GM12878 (cell line): ENCODE results near the gene ASGR2. TPM values are rescaled to one million over a fixed set of nuclear protein-coding genes. Genes with fewer than 3 reads are reported as not detected.
"Not testable (repeated sequence)": the region's sequence is repeated elsewhere in the genome, so short reads cannot be mapped to it uniquely, and the experiment has no call there.

ENCODE experiments used
- ATAC-seq: fragments of 200-7000 bp; cut with Tn5 transposase; 3 replicates; pipeline ENCODE4 v1.9.1; 2020; ENCODE audit warnings: mild to moderate bottlenecking, moderate library complexity
- BruUV-seq: library from RNA; stranded (reverse); fragments of 400-500 nt; replicated peaks from 2 replicates; lab custom pipeline; 2021; lab: Mats Ljungman, UMichigan
- CTCF ChIA-PET: fragments of 300-600 bp; sonication (Branson Sonifier 250); formaldehyde crosslinking; extraction: SDS; loops from one replicate; lab custom pipeline; 2021; ENCODE audit warnings: inconsistent platforms; lab: Yijun Ruan, JAX
- POLR2A ChIA-PET: fragments of 350-600 bp; formaldehyde crosslinking; extraction: SDS; loops from one replicate; lab custom pipeline; 2021; ENCODE audit warnings: inconsistent platforms; lab: Charles Lee
- RAD21 ChIA-PET: fragments of 300-600 bp; sonication (Branson Sonifier 250); formaldehyde crosslinking; loops from one replicate; lab custom pipeline; 2023; ENCODE audit warnings: antibody characterized with exemption; ENCODE audit not compliant: unreplicated experiment; lab: Charles Lee
- SMC1A ChIA-PET: fragments of 300-600 bp; sonication (Branson Sonifier 250); formaldehyde crosslinking; loops from one replicate; lab custom pipeline; 2023; ENCODE audit not compliant: unreplicated experiment, uncharacterized antibody; lab: Charles Lee
- DNase-seq: peaks from one replicate; pipeline ENCODE4 v3.0.0-alpha.2; 2011; ENCODE audit warnings: low read depth, low spot score
- FAIRE-seq: peaks from 3 replicates; lab custom pipeline; 2011; peaks lifted over from hg19 to GRCh38; lab: Jason Lieb, UNC
- H2AFZ ChIP-seq: 2 replicates; pipeline ENCODE4 v1.6.0; 2011; ENCODE audit warnings: low read depth, low read length, control low read depth; ENCODE audit not compliant: control insufficient read depth
- H3K27ac ChIP-seq: 2 replicates; pipeline ENCODE4 v1.5.1; 2011; ENCODE audit warnings: control low read depth; ENCODE audit not compliant: control insufficient read depth, insufficient read depth
- H3K27me3 ChIP-seq, 2 experiments: replicated peaks in 1 of 2; 2 replicates each; pipeline versions ENCODE4 v1.6.0 to v1.6.1; 2011; ENCODE audit warnings: low read length in 1 of 2; ENCODE audit not compliant: control insufficient read depth in 2 of 2, insufficient read depth in 2 of 2
- H3K36me3 ChIP-seq, 2 experiments: 2 replicates each; pipeline ENCODE4 v1.5.1; 2011; ENCODE audit warnings: low read length in 1 of 2; ENCODE audit not compliant: control insufficient read depth in 2 of 2, insufficient read depth in 2 of 2
- H3K4me1 ChIP-seq: 2 replicates; pipeline ENCODE4 v1.6.1; 2011; ENCODE audit warnings: mild to moderate bottlenecking, low read length, moderate library complexity, mixed read lengths; ENCODE audit not compliant: control insufficient read depth, insufficient read depth
- H3K4me2 ChIP-seq: 2 replicates; pipeline ENCODE4 v1.6.0; 2011; ENCODE audit warnings: control low read depth; ENCODE audit not compliant: control insufficient read depth, insufficient read depth
- H3K4me3 ChIP-seq: fragments of 200-600 bp; sonication (generic); 2 replicates; pipeline ENCODE4 v1.5.1; 2016
- H3K79me2 ChIP-seq: 2 replicates; pipeline ENCODE4 v1.6.0; 2011; ENCODE audit warnings: low read length; ENCODE audit not compliant: control insufficient read depth, insufficient read depth
- H3K9ac ChIP-seq: 2 replicates; pipeline ENCODE4 v1.8.0; 2011; ENCODE audit warnings: low read length, control low read depth, mixed read lengths; ENCODE audit not compliant: control insufficient read depth, insufficient read depth
- H3K9me3 ChIP-seq: replicated peaks from 3 replicates; pipeline ENCODE4 v1.5.1; 2011; ENCODE audit warnings: mild to moderate bottlenecking, low read length; ENCODE audit not compliant: control insufficient read depth, insufficient read depth
- H4K20me1 ChIP-seq: 2 replicates; pipeline ENCODE4 v1.6.0; 2011; ENCODE audit not compliant: control insufficient read depth, insufficient read depth
- CEBPZ ChIP-seq: fragments of 150-350 bp; IDR thresholded peaks from 2 replicates; pipeline ENCODE4 v1.6.1; 2016; ENCODE audit warnings: low read depth, low read length
- CHD2 ChIP-seq: IDR thresholded peaks from 2 replicates; pipeline ENCODE4 v1.6.1; 2011; ENCODE audit warnings: low read depth, low read length, improper control_type of control experiment, borderline replicate concordance
- CTCF ChIP-seq, 3 experiments: IDR thresholded peaks in 2 of 3; conservative IDR thresholded peaks in 1 of 3; 2 replicates each; pipeline ENCODE4 v1.5.1; 2011; ENCODE audit warnings: low read depth in 3 of 3, low read length in 3 of 3, mild to moderate bottlenecking in 3 of 3, control low read depth in 2 of 3, moderate library complexity in 2 of 3, inconsistent platforms in 1 of 3, mixed read lengths in 1 of 3; ENCODE audit not compliant: control insufficient read depth in 2 of 3, insufficient read depth in 1 of 3; ENCODE audit errors: extremely low read depth in 1 of 3
- NRF1 ChIP-seq: conservative IDR thresholded peaks from 2 replicates; pipeline ENCODE4 v1.6.1; 2011; ENCODE audit warnings: mild to moderate bottlenecking, low read depth, low read length, improper control_type of control experiment
- POLR2AphosphoS2 ChIP-seq: IDR thresholded peaks from 2 replicates; pipeline ENCODE4 v1.6.1; 2011; ENCODE audit warnings: low read depth, mild to moderate bottlenecking, low read length, improper control_type of control experiment, moderate library complexity
- TARDBP ChIP-seq: IDR thresholded peaks from 2 replicates; pipeline ENCODE4 v1.6.1; 2016; ENCODE audit warnings: borderline replicate concordance
- WGBS: methylation state at CpG from one replicate; pipeline ENCODE4 v1.1.6; 2016; ENCODE audit warnings: low lambda C conversion rate; ENCODE audit not compliant: insufficient replicate concordance, insufficient coverage; ENCODE audit errors: missing lambda C conversion rate; 5-methylcytosine and 5-hydroxymethylcytosine counted together
- in situ Hi-C: fragments of 300-500 bp; cut with MboI; formaldehyde crosslinking; loops from 9 replicates; pipeline ENCODE4 v1.14.3; 2018; ENCODE audit warnings: mixed read lengths
- intact Hi-C: fragments of 100-400 bp; cut with micrococcal nuclease; formaldehyde crosslinking; loops from one replicate; pipeline ENCODE4 v1.14.2; 2022; ENCODE audit not compliant: unreplicated experiment
- polyA plus RNA-seq, 11 experiments: library from polyadenylated mRNA; depleted of rRNA in 4 of 11; unstranded in 6 of 11; stranded (reverse) in 5 of 11; fragments of >200 nt; fragmentation: Nextera tagmentation in 4 of 11; fragmentation: Illumina TruSeq in 1 of 11; extraction: Ambion mirVana in 4 of 11; extraction: Trizol in 1 of 11; gene quantifications; 1 replicate in 1 of 11; 2 replicates in 10 of 11; pipeline versions ENCODE4 v1.2.1 to v1.2.3, GENCODE V29; 2011 to 2016; ENCODE audit warnings: inconsistent platforms in 2 of 11, missing spikeins in 2 of 11, low read depth in 1 of 11
- total RNA-seq, 4 experiments: library from RNA; depleted of rRNA in 3 of 4; stranded (reverse); fragments of >200 nt in 3 of 4; fragmentation: Illumina TruSeq in 1 of 4; extraction: Trizol in 1 of 4; gene quantifications; 2 replicates each; pipeline versions ENCODE4 v1.2.1 to v1.2.3, GENCODE V29; 2013 to 2021

ASGR2 gene
- total and polyA plus RNA-seq, 10 of the 15 experiments (the other 5 are each of a cell fraction or from before 2014, with no cell fraction given): not detected

- no peak for TF ChIP-seq CTCF (IDR thresholded peaks at IDR 0.05 in 2 of 3, conservative IDR thresholded peaks at IDR 0.05 in 1 of 3; ENCODE audit: control insufficient read depth in 2 of 3, extremely low read depth in 1 of 3, insufficient read depth in 1 of 3, low read depth in 3 of 3, low read length in 3 of 3)
- TF ChIP-seq, all 136 proteins: peak for 0
Observed at GRCh38 chr17:7129311-7129710, 14.7 kb upstream of the ASGR2 start (continued).

GRCh38 chr17:7128160-7128559 is 13.5 kb upstream of the ASGR2 start:
- 64% methylated on average over 5 of the region's 5 CpGs for WGBS
- TF ChIP-seq CHD2: no peak
- TF ChIP-seq POLR2AphosphoS2: no peak
- TF ChIP-seq CEBPZ: no peak
- no peak for TF ChIP-seq NRF1
- no peak for TF ChIP-seq TARDBP
- TF ChIP-seq, all 136 proteins: peak for 0
- ChIA-PET RAD21 (no interaction called here), CTCF (no interaction called here), SMC1A (no interaction called here), POLR2A (no interaction called here)
- ATAC-seq (no peak), FAIRE-seq (no peak), DNase-seq (no peak)
- Histone ChIP-seq H4K20me1 (no peaks in the 10 kb centered on the region), H3K27ac (no peak overlapping the region), H3K27me3 (no peaks in the 10 kb centered on the region), H2AFZ (no peak overlapping the region), H3K79me2 (no peaks in the 10 kb centered on the region), H3K4me1 (peaks cover 20% of the 10 kb centered on the region), H3K4me3 (no peak overlapping the region), H3K9ac (no peak overlapping the region), H3K9me3 (no peaks in the 10 kb centered on the region), H3K4me2 (no peak overlapping the region), H3K36me3 (no peaks in the 10 kb centered on the region)
- BruUV-seq: no TSS peak
- intact Hi-C loops: no loop called here
- in situ Hi-C loops: no loop called here

- H3K79me2 ChIP-seq, in situ Hi-C loops, H4K20me1 ChIP-seq, H3K27me3 ChIP-seq, H3K9me3 ChIP-seq, FAIRE-seq, SMC1A ChIA-PET, ATAC-seq, DNase-seq, BruUV-seq, POLR2A ChIA-PET, intact Hi-C loops, H3K4me2 ChIP-seq, H3K27ac ChIP-seq, H3K9ac ChIP-seq, H3K4me3 ChIP-seq, CTCF ChIA-PET, H2AFZ ChIP-seq, H3K36me3 ChIP-seq, RAD21 ChIA-PET: not testable (repeated sequence)
- WGBS: 91% methylated on average over 4 of the region's 5 CpGs
- peaks cover 23% of the 10 kb centered on the region for H3K4me1 ChIP-seq
Observed at GRCh38 chr17:7127501-7127900, 12.9 kb upstream of the ASGR2 start.
